Measurements from ENCODE around the gene SYNGR3. TPM values are rescaled to one million over a fixed set of nuclear protein-coding genes. Genes with fewer than 3 reads are reported as not detected.
A peak's percentile ranks its signal among the peaks of the same experiment; 100 is the strongest.

SYNGR3 gene
- total and polyA plus RNA-seq, 2 of the 13 experiments (the other 11 are each of a cell fraction or from before 2014, with no cell fraction given), result 0.97 to 5.7 TPM

DNA sequence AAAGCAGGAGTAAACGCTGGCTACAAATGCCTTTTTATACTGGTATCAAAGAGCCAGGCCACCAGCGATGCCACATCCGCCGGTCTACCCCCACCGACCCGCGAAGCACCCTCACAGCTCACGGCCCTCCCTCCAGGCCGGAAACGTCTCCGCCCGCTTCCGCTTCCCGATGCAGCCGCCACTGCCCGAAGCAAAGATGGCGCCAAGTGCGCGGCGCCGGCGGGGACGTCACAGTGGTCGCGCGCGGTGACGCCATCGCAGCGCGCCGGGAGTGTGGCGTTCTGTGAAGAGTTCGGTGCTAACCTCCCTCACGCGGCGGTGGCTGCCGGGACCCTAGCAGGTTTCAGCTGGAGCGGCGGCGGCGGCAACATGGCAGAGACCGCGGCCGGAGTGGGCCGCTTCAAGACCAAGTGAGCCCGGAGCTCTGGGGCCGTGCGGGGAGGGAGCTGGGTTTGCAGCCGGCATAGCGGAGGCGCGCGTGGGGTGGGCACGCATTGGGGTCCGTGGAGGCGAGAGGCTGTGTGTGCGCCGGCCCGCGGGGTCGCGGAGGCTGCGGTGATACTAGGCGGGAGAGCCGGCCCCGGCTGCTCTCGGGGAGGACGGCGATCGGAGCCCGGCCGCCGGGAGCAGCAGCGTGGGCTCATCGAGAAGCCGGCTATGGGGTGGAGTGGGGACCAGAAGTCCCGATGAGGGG lies 17.8 kb upstream of the SYNGR3 start, which contains the start of gene TBL3 (continued):
- TF ChIP-seq NCOA1 (CRISPR knock-in tag; IDR thresholded peaks at IDR 0.05) (peak; percentile 60; the same call in 1 of the 2 replicates), ZNF367 (CRISPR knock-in tag; IDR thresholded peaks at IDR 0.05; ENCODE audit: borderline replicate concordance) (no peak), ZNF629 (CRISPR knock-in tag; conservative IDR thresholded peaks at IDR 0.05) (0 out of 2 replicates have a peak, but pooled peaks have one; percentile 13), MBNL3 (CRISPR knock-in tag; conservative IDR thresholded peaks at IDR 0.05) (no peak), ESRRA (CRISPR knock-in tag; IDR thresholded peaks at IDR 0.05; ENCODE audit: low read depth) (peak; percentile 63; the same call in 1 of the 2 replicates), ZNF24 (IDR thresholded peaks at IDR 0.05) (no peak), SP140L (CRISPR knock-in tag; IDR thresholded peaks at IDR 0.05; ENCODE audit: borderline replicate concordance) (no peak), MXD4 (CRISPR knock-in tag; IDR thresholded peaks at IDR 0.05) (peak; percentile 92), ZNF337 (CRISPR knock-in tag; IDR thresholded peaks at IDR 0.05; ENCODE audit: borderline replicate concordance, low read depth) (peak; percentile 71; the same call in 1 of the 2 replicates), MZF1 (CRISPR knock-in tag; IDR thresholded peaks at IDR 0.05; ENCODE audit: borderline replicate concordance) (0 out of 2 replicates have a peak, but pooled peaks have one; percentile 81), STAT5B (CRISPR knock-in tag; IDR thresholded peaks at IDR 0.05) (peak; percentile 82; the same call in 1 of the 2 replicates), ZNF331 (CRISPR knock-in tag; IDR thresholded peaks at IDR 0.05) (peak; percentile 94), ZNF282 (IDR thresholded peaks at IDR 0.05; ENCODE audit: partially characterized antibody) (no peak)
- TF ChIP-seq, protein P1, sequence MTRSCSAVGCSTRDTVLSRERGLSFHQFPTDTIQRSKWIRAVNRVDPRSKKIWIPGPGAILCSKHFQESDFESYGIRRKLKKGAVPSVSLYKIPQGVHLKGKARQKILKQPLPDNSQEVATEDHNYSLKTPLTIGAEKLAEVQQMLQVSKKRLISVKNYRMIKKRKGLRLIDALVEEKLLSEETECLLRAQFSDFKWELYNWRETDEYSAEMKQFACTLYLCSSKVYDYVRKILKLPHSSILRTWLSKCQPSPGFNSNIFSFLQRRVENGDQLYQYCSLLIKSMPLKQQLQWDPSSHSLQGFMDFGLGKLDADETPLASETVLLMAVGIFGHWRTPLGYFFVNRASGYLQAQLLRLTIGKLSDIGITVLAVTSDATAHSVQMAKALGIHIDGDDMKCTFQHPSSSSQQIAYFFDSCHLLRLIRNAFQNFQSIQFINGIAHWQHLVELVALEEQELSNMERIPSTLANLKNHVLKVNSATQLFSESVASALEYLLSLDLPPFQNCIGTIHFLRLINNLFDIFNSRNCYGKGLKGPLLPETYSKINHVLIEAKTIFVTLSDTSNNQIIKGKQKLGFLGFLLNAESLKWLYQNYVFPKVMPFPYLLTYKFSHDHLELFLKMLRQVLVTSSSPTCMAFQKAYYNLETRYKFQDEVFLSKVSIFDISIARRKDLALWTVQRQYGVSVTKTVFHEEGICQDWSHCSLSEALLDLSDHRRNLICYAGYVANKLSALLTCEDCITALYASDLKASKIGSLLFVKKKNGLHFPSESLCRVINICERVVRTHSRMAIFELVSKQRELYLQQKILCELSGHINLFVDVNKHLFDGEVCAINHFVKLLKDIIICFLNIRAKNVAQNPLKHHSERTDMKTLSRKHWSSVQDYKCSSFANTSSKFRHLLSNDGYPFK (CRISPR knock-in tag; IDR thresholded peaks at IDR 0.05; ENCODE audit: borderline replicate concordance), result peak; percentile 99
- TF ChIP-seq, protein P2, sequence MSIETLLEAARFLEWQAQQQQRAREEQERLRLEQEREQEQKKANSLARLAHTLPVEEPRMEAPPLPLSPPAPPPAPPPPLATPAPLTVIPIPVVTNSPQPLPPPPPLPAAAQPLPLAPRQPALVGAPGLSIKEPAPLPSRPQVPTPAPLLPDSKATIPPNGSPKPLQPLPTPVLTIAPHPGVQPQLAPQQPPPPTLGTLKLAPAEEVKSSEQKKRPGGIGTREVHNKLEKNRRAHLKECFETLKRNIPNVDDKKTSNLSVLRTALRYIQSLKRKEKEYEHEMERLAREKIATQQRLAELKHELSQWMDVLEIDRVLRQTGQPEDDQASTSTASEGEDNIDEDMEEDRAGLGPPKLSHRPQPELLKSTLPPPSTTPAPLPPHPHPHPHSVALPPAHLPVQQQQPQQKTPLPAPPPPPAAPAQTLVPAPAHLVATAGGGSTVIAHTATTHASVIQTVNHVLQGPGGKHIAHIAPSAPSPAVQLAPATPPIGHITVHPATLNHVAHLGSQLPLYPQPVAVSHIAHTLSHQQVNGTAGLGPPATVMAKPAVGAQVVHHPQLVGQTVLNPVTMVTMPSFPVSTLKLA (IDR thresholded peaks at IDR 0.05), result peak; percentile 54
- TF ChIP-seq, protein P3, sequence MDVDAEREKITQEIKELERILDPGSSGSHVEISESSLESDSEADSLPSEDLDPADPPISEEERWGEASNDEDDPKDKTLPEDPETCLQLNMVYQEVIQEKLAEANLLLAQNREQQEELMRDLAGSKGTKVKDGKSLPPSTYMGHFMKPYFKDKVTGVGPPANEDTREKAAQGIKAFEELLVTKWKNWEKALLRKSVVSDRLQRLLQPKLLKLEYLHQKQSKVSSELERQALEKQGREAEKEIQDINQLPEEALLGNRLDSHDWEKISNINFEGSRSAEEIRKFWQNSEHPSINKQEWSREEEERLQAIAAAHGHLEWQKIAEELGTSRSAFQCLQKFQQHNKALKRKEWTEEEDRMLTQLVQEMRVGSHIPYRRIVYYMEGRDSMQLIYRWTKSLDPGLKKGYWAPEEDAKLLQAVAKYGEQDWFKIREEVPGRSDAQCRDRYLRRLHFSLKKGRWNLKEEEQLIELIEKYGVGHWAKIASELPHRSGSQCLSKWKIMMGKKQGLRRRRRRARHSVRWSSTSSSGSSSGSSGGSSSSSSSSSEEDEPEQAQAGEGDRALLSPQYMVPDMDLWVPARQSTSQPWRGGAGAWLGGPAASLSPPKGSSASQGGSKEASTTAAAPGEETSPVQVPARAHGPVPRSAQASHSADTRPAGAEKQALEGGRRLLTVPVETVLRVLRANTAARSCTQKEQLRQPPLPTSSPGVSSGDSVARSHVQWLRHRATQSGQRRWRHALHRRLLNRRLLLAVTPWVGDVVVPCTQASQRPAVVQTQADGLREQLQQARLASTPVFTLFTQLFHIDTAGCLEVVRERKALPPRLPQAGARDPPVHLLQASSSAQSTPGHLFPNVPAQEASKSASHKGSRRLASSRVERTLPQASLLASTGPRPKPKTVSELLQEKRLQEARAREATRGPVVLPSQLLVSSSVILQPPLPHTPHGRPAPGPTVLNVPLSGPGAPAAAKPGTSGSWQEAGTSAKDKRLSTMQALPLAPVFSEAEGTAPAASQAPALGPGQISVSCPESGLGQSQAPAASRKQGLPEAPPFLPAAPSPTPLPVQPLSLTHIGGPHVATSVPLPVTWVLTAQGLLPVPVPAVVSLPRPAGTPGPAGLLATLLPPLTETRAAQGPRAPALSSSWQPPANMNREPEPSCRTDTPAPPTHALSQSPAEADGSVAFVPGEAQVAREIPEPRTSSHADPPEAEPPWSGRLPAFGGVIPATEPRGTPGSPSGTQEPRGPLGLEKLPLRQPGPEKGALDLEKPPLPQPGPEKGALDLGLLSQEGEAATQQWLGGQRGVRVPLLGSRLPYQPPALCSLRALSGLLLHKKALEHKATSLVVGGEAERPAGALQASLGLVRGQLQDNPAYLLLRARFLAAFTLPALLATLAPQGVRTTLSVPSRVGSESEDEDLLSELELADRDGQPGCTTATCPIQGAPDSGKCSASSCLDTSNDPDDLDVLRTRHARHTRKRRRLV (CRISPR knock-in tag; IDR thresholded peaks at IDR 0.05), result 0 out of 2 replicates have a peak, but pooled peaks have one; percentile 71

Measured in HepG2 (cell line).